D721Med (cell line): Measurements from ENCODE around the gene ANKRD30A.
"Not testable (repeated sequence)": the region's sequence is repeated elsewhere in the genome, so short reads cannot be mapped to it uniquely, and the experiment has no call there.

Source experiments
- DNase-seq: peaks from one replicate; pipeline ENCODE4 v3.0.0; 2011; ENCODE audit warnings: low spot score; ENCODE audit not compliant: insufficient read length
- FAIRE-seq: peaks from 2 replicates; lab custom pipeline; 2011; peaks lifted over from hg19 to GRCh38; lab: Jason Lieb, UNC
- CTCF ChIP-seq: IDR thresholded peaks from 2 replicates; pipeline ENCODE4 v1.5.1; 2012; ENCODE audit warnings: mild to moderate bottlenecking, control low read depth; ENCODE audit not compliant: insufficient read depth; ENCODE audit errors: missing control alignments

The ANKRD30A gene

DNA sequence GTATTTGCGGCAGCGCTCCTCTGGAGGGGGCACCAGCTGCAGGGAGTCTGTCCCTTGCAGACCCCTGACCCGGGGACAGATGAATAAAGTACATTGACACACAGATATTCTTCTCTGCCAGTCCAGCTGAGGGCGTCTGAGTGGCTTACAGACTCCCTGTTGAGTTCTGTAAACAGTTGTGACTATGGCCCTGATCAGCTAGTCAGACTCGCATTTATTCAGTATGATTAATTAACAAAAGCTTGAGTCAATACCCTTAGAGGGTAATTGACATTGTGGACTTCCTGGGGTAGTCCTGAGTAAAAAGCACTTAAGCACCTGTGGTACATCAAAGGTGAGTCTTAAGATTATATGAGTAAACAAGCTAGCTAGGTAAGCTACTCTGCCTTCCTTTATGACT lies 21.0 kb downstream of the ANKRD30A start:
- FAIRE-seq (no peak), DNase-seq (no peak)
- no peak for TF ChIP-seq CTCF

GRCh38 chr10:37162430-37162829 lies 37.0 kb downstream of the ANKRD30A start:
- FAIRE-seq, DNase-seq: not testable (repeated sequence)

- FAIRE-seq, DNase-seq: not testable (repeated sequence)
These were observed 46.5 kb downstream of the ANKRD30A start for GRCh38 chr10:37171945-37172344.

GRCh38 chr10:37178296-37178695 lies 52.9 kb downstream of the ANKRD30A start:
- not testable (repeated sequence) for FAIRE-seq, DNase-seq

DNA sequence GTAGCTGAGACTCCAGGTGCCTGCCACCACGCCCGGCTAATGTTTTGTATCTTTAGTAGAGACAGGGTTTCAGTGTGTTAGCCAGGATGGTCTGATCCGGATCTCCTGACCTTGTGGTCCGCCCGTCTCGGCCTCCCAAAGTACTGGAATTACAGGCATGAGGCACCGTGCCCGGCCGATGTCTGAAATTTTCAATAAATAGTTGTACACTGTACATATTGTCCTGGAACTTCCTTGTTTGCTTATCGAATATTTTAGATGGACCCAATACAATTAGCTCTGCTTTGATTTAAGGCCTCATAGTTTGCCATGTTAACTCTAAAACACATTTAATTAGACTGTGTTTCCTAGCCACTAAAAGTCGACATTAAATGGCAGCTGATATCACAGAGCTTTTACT lies 57.3 kb downstream of the ANKRD30A start:
- not testable (repeated sequence) for FAIRE-seq, DNase-seq

DNA sequence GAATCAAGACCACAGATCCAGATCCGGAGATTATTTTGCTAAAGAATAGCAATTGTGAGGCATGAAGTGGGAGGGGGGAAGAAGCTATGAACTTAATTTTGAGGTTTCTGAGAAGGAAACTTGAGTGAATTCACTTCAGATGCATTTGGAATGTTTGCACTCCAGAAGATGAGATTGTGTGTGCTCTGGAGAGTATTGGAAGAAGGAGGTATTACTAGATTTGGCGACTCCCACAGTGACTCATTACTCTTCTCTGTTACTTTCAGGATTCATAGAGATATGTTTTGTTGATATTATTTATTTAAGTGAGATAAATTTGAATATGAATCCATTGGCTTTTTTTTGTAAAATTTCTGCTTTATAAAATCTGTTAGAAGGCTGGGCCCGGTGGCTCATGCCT lies 80.7 kb downstream of the ANKRD30A start:
- TF ChIP-seq CTCF, result no peak
- FAIRE-seq (no peak), DNase-seq (no peak)

DNA sequence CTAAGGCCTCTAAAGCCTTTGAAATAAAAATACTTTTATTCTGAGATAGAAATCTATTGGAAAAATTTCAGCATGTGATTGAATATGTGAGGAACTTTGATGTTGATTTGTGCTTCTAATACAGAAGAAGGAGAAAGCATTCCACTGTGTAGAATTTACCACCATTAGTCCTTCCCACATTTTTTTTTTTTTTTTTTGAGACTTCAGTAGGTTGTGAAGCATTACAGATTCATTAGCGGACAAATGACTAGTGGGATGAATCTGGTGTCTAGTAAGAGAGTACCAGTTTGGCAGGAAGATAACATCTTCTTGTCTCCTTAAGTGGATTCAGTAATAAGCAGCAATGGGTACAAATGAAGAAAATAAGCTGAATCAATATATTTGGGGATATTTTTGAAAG lies 95.5 kb downstream of the ANKRD30A start:
- DNase-seq, result no peak
- no peak for TF ChIP-seq CTCF
- no peak for FAIRE-seq

DNA sequence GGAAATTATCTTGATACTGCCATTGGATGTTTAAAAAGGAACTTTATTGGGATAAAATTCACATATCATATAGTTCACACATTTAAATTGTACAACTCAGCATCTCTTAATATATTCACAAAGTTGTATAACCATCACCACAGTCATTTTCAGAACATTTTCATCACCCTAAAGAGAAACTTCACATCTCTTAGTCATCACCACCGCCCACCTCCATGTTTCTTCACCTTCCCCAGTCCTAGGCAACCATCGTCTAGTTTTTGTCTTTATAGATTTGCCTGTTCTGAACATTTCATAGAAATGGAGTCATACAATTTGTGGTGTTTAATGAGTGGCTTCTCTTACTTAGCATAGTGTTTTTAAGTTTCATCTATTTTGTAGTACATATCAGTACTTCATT lies 96.6 kb downstream of the ANKRD30A start:
- DNase-seq, result no peak
- TF ChIP-seq CTCF, result no peak
- no peak for FAIRE-seq

DNA sequence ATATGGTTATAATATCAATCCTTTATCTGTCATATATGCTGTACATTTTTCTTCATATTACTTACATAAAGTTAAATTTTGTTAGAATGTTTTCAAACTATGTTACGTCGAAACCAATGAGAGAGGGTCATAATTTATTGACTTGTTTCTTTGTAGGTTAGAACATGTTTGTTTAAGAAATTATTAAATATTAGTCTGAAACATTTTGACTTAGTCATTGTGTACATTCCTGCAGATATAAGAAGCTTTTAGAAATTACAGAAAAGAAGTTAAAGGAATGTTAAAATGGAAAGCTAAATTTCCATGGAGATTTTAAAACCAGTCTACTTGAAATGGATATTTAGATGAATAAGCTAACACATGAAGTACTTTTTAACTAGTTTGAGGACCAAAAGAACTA lies 99.8 kb downstream of the ANKRD30A start:
- FAIRE-seq (no peak), DNase-seq (no peak)
- TF ChIP-seq CTCF, result no peak
